CD4-positive, CD25-positive, alpha-beta regulatory T cell (primary cell): ENCODE measurements around the gene LY6G5B. TPM values are rescaled to one million over a fixed set of nuclear protein-coding genes. Genes with fewer than 3 reads are reported as not detected.
A peak's percentile ranks its signal among the peaks of the same experiment; 100 is the strongest.

ENCODE experiments used
- ATAC-seq, 2 donors: fragments of 150-1000 bp; cut with Tn5 transposase; one replicate each; pipeline ENCODE4 v1.10.0; 2021; ENCODE audit warnings: low read depth in 2 of 2, moderate number of reproducible peaks in 2 of 2, moderate library complexity in 1 of 2
- DNase-seq, 3 donors: peaks; one replicate each; pipeline versions ENCODE4 v3.0.0 to v3.0.0-alpha.2; 2012 to 2022; ENCODE audit warnings: mixed read lengths in 1 of 3
- H3K27ac ChIP-seq: one replicate; pipeline ENCODE4 v1.7.0; 2013; ENCODE audit warnings: mild to moderate bottlenecking, low read length; ENCODE audit not compliant: insufficient read depth, poor library complexity, severe bottlenecking
- H3K27me3 ChIP-seq: one replicate; pipeline ENCODE4 v1.7.0; 2013; ENCODE audit warnings: low read length; ENCODE audit not compliant: control insufficient read depth, insufficient read depth
- H3K36me3 ChIP-seq: one replicate; pipeline ENCODE4 v1.7.0; 2013; ENCODE audit warnings: mild to moderate bottlenecking, low read length, moderate library complexity; ENCODE audit not compliant: control insufficient read depth, insufficient read depth
- H3K4me1 ChIP-seq: 2 replicates; pipeline ENCODE4 v1.7.0; 2013; ENCODE audit warnings: mild to moderate bottlenecking, low read length; ENCODE audit not compliant: insufficient read depth, control insufficient read depth, poor library complexity, severe bottlenecking
- H3K4me3 ChIP-seq: one replicate; pipeline ENCODE4 v1.7.0; 2013; ENCODE audit warnings: low read depth, mild to moderate bottlenecking, low read length, moderate library complexity
- H3K9me3 ChIP-seq, 2 experiments: 1 replicate in 1 of 2; 2 replicates in 1 of 2; pipeline ENCODE4 v1.7.0; 2013; ENCODE audit warnings: low read length in 2 of 2, mild to moderate bottlenecking in 1 of 2, moderate library complexity in 1 of 2; ENCODE audit not compliant: control insufficient read depth in 2 of 2
- H3K27ac Mint-ChIP-seq, 3 donors: one replicate each; pipeline ENCODE4 v1.8.0; 2020 to 2022; ENCODE audit warnings: mild to moderate bottlenecking in 3 of 3, mixed read lengths in 3 of 3, moderate library complexity in 2 of 3
- H3K27me3 Mint-ChIP-seq: one replicate; pipeline ENCODE4 v1.8.0; 2022; ENCODE audit warnings: mild to moderate bottlenecking, mixed read lengths
- H3K36me3 Mint-ChIP-seq: one replicate; pipeline ENCODE4 v1.8.0; 2020; ENCODE audit warnings: mixed read lengths
- H3K4me1 Mint-ChIP-seq, 4 donors: one replicate each; pipeline ENCODE4 v1.8.0; 2020 to 2022; ENCODE audit warnings: mixed read lengths in 4 of 4, mild to moderate bottlenecking in 1 of 4
- H3K4me3 Mint-ChIP-seq, 4 donors: one replicate each; pipeline ENCODE4 v1.8.0; 2020 to 2022; ENCODE audit warnings: mild to moderate bottlenecking in 4 of 4, mixed read lengths in 4 of 4, moderate library complexity in 3 of 4
- H3K9me3 Mint-ChIP-seq, 7 donors: one replicate each; pipeline ENCODE4 v1.8.0; 2020 to 2022; ENCODE audit warnings: mixed read lengths in 7 of 7, mild to moderate bottlenecking in 3 of 7, moderate library complexity in 2 of 7
- polyA plus RNA-seq, 4 donors: library from polyadenylated mRNA; unstranded; fragments of 300-500 nt; fragmentation: Illumina TruSeq; gene quantifications; one replicate each; pipeline ENCODE4 v1.2.3, GENCODE V29; 2021
- total RNA-seq: library from RNA; stranded (reverse); gene quantifications from one replicate; pipeline ENCODE4 v1.2.3, GENCODE V29; 2022

Gene LY6G5B
- total and polyA plus RNA-seq, 5 donors from 2014 or later = 38.8 TPM; not detected in 4

DNA sequence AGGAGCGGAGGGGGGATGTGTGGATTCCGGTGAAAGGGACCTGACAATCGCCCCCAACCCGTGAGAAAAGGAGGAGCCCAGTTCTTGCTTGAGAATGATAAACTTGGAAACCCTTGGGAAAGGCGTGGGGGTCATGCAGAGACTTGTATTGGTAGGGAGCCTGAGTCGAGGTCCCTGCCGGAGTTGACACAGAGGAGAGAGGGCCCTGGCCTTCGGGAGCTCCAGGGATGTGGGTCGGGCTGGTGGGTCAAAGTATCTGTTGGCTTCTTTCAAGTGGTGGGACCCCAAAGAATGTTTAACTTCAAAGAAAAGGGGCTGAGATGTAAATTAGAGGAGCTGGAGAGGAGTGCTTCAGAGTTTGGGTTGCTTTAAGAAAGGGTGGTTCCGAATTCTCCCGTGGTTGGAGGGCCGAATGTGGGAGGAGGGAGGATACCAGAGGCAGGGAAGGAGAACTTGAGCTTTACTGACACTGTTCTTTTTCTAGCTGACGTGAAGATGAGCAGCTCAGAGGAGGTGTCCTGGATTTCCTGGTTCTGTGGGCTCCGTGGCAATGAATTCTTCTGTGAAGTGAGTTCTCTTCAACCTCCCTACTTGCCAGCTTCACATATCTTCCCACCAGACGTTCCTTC lies 3.3 kb upstream of the LY6G5B start:
- ATAC-seq = no peak
- H3K4me1 ChIP-seq = peaks cover 43% of the 10 kb centered on the region
- Mint-ChIP-seq H3K4me3 (peak overlapping the region; percentile 92 to 98 (median 94)), H3K4me1 (peaks cover 4 to 74% (median 45%) of the 10 kb centered on the region in 4 donors), H3K36me3 (peaks cover 40% of the 10 kb centered on the region), H3K27me3 (no peaks in the 10 kb centered on the region), H3K9me3 (no peaks in the 10 kb centered on the region), H3K27ac (peak overlapping the region; percentile 98 to 100 (median 98))
- peaks cover 50% of the 10 kb centered on the region for H3K36me3 ChIP-seq
- no peak for DNase-seq
- no peaks in the 10 kb centered on the region for H3K9me3 ChIP-seq
- H3K27me3 ChIP-seq = no peaks in the 10 kb centered on the region
- H3K27ac ChIP-seq = peak overlapping the region; percentile 98
- peak overlapping the region; percentile 79 for H3K4me3 ChIP-seq

DNA sequence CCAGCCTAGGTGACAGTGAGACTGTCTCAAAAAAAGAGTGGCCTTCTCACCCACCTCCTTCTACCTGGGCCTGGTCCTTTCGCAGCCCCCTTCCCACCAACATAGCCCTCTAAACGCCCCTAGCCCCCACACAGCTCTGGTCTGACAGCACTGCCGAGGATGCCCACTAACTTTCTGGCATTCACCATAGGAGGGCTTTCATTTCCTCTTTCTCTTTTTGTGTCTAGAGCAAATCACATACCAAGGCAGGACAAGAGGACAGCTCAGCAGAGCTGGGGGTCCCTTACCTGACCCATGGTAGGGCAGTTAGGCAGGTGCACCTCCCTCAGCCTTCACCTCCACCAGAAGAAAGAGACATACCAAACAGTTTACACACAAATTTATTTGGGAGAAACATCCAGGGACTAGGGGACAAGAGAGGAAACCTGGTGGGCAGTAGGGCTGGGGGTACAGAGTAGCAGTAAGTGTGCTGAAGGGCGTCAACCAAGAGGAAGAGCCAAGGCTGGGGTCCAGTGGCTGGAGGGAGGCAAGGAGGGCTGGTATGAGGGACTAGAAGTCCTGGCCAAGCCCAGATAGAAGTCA lies 6.6 kb downstream of the LY6G5B start:
- Histone ChIP-seq H3K27ac (no peak overlapping the region), H3K27me3 (no peaks in the 10 kb centered on the region), H3K4me3 (no peak overlapping the region), H3K9me3 (no peaks in the 10 kb centered on the region), H3K4me1 (peaks cover 12% of the 10 kb centered on the region), H3K36me3 (peaks cover 20% of the 10 kb centered on the region)
- Mint-ChIP-seq H3K4me1 (peaks cover 0 to 28% (median 14%) of the 10 kb centered on the region in 4 donors), H3K27ac (peak overlapping the region in 2 of 3 donors; percentile 38 to 93), H3K36me3 (peaks cover 12% of the 10 kb centered on the region), H3K4me3 (peak overlapping the region in 1 of 4 donors; percentile 64), H3K9me3 (no peaks in the 10 kb centered on the region), H3K27me3 (no peaks in the 10 kb centered on the region)
- ATAC-seq (no peak), DNase-seq (no peak)

DNA sequence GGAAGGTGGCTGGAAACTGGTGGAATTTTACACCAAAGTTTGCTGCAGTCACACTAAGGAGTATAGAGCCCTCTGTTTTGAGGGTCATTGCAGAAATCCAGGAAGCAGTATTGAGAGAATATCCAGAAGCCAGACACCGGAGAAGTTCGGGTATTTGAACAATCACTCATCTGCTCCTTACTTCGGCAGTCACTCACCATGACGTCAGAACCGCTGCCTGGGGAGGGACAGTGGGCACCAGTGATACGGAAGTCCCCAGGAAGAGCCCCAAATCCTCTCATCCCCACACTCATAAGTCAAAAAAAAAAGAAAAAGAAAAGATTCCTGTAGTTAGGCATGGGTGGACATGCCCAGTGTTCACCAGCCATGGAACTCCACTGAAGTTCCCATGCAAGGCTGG lies 7.1 kb downstream of the LY6G5B start:
- Histone ChIP-seq H3K4me3 (no peak overlapping the region), H3K4me1 (peaks cover 16% of the 10 kb centered on the region), H3K27me3 (no peaks in the 10 kb centered on the region), H3K27ac (no peak overlapping the region), H3K36me3 (peaks cover 16% of the 10 kb centered on the region), H3K9me3 (no peaks in the 10 kb centered on the region)
- Mint-ChIP-seq H3K4me3 (peak overlapping the region in 1 of 4 donors; percentile 64), H3K4me1 (peaks cover 0 to 33% (median 16%) of the 10 kb centered on the region in 4 donors), H3K36me3 (peaks cover 12% of the 10 kb centered on the region), H3K27me3 (no peaks in the 10 kb centered on the region), H3K27ac (peak overlapping the region in 2 of 3 donors; percentile 55 to 93), H3K9me3 (no peaks in the 10 kb centered on the region)
- DNase-seq (no peak), ATAC-seq (no peak)

GRCh38 chr6:31677955-31678354 lies 8.2 kb downstream of the LY6G5B start:
- H3K4me1 ChIP-seq = peaks cover 16% of the 10 kb centered on the region
- no peak overlapping the region for H3K27ac ChIP-seq
- H3K36me3 ChIP-seq = peaks cover 10% of the 10 kb centered on the region
- no peaks in the 10 kb centered on the region for H3K9me3 ChIP-seq
- H3K4me3 Mint-ChIP-seq = peak overlapping the region in 2 of 4 donors; percentile 44 to 72
- H3K4me3 ChIP-seq = no peak overlapping the region
- ATAC-seq (no peak), DNase-seq (no peak)
- peaks cover 4% of the 10 kb centered on the region for H3K36me3 Mint-ChIP-seq
- H3K27ac Mint-ChIP-seq = peak overlapping the region in 1 of 3 donors; percentile 4
- H3K4me1 Mint-ChIP-seq = peaks cover 0 to 35% (median 18%) of the 10 kb centered on the region in 4 donors
- H3K27me3 Mint-ChIP-seq = no peaks in the 10 kb centered on the region
- H3K27me3 ChIP-seq = no peaks in the 10 kb centered on the region
- H3K9me3 Mint-ChIP-seq = no peaks in the 10 kb centered on the region

DNA sequence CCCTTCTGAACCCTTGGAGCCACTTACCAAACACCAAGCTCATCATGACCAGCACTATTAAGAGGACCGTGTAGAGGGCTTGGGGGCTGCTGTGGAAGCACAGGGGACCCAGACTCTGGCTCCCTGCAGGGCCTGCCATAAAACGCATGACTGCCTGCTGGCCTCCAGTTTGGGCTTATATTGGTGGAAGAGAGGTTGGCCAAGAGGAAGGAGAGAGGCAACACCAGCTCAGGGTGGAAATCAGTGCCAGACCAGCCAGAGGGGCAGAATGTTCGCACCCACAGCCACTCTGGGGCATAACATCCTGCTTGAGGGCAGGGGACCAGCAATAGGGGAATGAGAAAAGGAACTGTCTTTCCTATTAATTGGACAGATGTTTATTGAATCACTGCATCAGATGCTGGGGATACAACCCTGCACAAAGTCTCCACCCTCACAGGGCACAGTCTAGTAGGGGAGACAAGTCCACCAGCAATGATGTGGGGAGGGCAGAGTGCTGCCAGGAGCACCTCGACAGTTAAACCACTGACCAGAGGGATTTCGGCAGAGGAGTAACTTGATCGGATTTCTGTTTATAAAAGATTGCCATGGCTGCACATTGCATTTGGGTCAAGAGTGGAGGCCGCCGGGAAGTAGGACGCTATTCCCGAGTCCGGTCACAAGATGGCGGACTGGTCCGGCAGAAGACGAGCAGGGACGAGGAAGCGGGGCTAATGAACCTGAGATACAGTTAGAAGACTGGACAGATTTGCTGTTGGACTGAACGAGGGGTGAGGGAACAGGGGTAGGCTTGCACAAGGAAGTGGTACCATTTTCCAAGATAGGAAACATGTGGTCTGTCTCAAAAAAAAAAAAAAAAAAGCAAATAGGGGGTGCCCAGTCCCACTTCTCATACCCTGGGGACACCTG lies 10.7 kb downstream of the LY6G5B start, which contains the start of gene LY6G5C:
LY6G5C (minus strand) TSS at position 842 of the 909 bp plus-strand sequence; CDS start at position 148, 694 bp downstream.
- peaks cover 8% of the 10 kb centered on the region for H3K36me3 ChIP-seq
- no peaks in the 10 kb centered on the region for H3K9me3 Mint-ChIP-seq
- peak within 1 kb of the TSS; percentile 86 to 94 (median 94) for H3K27ac Mint-ChIP-seq
- H3K36me3 Mint-ChIP-seq = peaks cover 4% of the 10 kb centered on the region
- H3K27me3 ChIP-seq = no peaks in the 10 kb centered on the region
- DNase-seq (peak; percentile 47 to 79 (median 61)), ATAC-seq (peak; percentile 76 to 78)
- peak within 1 kb of the TSS; percentile 86 for H3K4me3 ChIP-seq
- H3K27me3 Mint-ChIP-seq = no peaks in the 10 kb centered on the region
- H3K4me3 Mint-ChIP-seq = peak within 1 kb of the TSS; percentile 87 to 93 (median 90)
- H3K27ac ChIP-seq = peak within 1 kb of the TSS; percentile 53
- H3K4me1 Mint-ChIP-seq = peaks cover 0 to 35% (median 18%) of the 10 kb centered on the region in 4 donors
- H3K9me3 ChIP-seq = no peaks in the 10 kb centered on the region
- H3K4me1 ChIP-seq = peaks cover 16% of the 10 kb centered on the region

GRCh38 chr6:31681135-31681671 lies 11.4 kb downstream of the LY6G5B start:
- Mint-ChIP-seq H3K9me3 (no peaks in the 10 kb centered on the region), H3K36me3 (peaks cover 6% of the 10 kb centered on the region), H3K27ac (peak overlapping the region in 2 of 3 donors; percentile 86 to 94), H3K4me1 (peaks cover 0 to 35% (median 18%) of the 10 kb centered on the region in 4 donors), H3K4me3 (peak overlapping the region; percentile 87 to 93 (median 90)), H3K27me3 (no peaks in the 10 kb centered on the region)
- Histone ChIP-seq H3K4me1 (peaks cover 16% of the 10 kb centered on the region), H3K9me3 (no peaks in the 10 kb centered on the region), H3K36me3 (peaks cover 14% of the 10 kb centered on the region), H3K4me3 (peak overlapping the region; percentile 86), H3K27me3 (no peaks in the 10 kb centered on the region), H3K27ac (peak overlapping the region; percentile 53)
- DNase-seq (peak; percentile 25 to 42 (median 27)), ATAC-seq (peak; percentile 10 to 34)

- H3K4me1 Mint-ChIP-seq = peaks cover 0 to 27% (median 14%) of the 10 kb centered on the region in 4 donors
Observed at GRCh38 chr6:31683591-31683990, 13.8 kb downstream of the LY6G5B start.

More at GRCh38 chr6:31683591-31683990, 13.8 kb downstream of the LY6G5B start:
- peak overlapping the region in 1 of 4 donors; percentile 53 for H3K4me3 Mint-ChIP-seq
- H3K9me3 Mint-ChIP-seq = no peaks in the 10 kb centered on the region
- Histone ChIP-seq H3K4me1 (peaks cover 16% of the 10 kb centered on the region), H3K9me3 (no peaks in the 10 kb centered on the region), H3K27me3 (no peaks in the 10 kb centered on the region), H3K4me3 (no peak overlapping the region), H3K36me3 (peaks cover 30% of the 10 kb centered on the region), H3K27ac (no peak overlapping the region)
- H3K27ac Mint-ChIP-seq = peak overlapping the region in 1 of 3 donors; percentile 42
- ATAC-seq = no peak
- no peak for DNase-seq
- H3K36me3 Mint-ChIP-seq = peaks cover 11% of the 10 kb centered on the region
- H3K27me3 Mint-ChIP-seq = no peaks in the 10 kb centered on the region
